HG03460 (cell line): ENCODE data around the gene CELF4.

Source experiments
- ATAC-seq: cut with Tn5 transposase; IDR thresholded peaks from one replicate; pipeline ENCODE4 v1.9.1; 2021; ENCODE audit not compliant: unreplicated experiment

Gene CELF4

DNA sequence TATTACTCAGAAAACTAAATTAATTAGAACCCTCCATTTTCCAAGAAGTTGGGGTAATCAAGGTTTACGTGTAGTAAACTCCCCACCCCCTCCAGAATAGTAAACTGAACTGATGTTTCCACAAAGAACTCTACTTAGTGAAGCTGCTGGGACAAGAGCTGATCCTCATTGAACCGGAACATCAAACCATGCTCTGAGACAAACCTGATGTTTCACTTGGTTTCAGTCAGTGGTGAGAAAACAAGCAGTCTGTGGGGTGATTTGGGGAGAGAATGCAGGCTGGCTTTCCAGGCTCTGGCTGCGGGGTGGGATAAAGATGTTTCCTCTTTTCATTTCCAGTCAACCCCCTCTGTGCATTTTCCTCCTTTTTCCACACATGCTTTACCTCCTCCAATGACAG lies 38.2 kb downstream of the CELF4 start:
- ATAC-seq, result no peak

- no peak for ATAC-seq
Measured at GRCh38 chr18:37525262-37525585, 40.4 kb downstream of the CELF4 start.

- no peak for ATAC-seq
Measured at GRCh38 chr18:37524498-37525261, 40.9 kb downstream of the CELF4 start.

DNA sequence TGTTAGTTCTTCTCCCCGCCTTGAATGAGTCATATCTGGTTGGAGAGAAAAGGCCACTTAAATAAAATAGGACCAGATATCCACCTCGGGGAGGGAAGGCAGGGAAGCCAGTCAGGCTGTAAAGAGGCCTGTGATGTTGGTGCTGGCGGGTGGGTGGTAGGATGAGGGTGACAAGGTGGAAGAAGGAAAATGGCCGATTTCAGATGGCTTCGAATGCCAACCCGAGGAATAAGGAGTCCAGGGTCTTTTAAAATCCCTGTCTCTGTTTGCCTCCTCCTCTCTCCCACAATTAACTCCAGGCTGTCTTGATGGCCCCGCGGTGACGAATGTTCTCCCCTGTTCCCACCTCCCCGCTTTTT lies 41.5 kb downstream of the CELF4 start:
- ATAC-seq, result no peak

DNA sequence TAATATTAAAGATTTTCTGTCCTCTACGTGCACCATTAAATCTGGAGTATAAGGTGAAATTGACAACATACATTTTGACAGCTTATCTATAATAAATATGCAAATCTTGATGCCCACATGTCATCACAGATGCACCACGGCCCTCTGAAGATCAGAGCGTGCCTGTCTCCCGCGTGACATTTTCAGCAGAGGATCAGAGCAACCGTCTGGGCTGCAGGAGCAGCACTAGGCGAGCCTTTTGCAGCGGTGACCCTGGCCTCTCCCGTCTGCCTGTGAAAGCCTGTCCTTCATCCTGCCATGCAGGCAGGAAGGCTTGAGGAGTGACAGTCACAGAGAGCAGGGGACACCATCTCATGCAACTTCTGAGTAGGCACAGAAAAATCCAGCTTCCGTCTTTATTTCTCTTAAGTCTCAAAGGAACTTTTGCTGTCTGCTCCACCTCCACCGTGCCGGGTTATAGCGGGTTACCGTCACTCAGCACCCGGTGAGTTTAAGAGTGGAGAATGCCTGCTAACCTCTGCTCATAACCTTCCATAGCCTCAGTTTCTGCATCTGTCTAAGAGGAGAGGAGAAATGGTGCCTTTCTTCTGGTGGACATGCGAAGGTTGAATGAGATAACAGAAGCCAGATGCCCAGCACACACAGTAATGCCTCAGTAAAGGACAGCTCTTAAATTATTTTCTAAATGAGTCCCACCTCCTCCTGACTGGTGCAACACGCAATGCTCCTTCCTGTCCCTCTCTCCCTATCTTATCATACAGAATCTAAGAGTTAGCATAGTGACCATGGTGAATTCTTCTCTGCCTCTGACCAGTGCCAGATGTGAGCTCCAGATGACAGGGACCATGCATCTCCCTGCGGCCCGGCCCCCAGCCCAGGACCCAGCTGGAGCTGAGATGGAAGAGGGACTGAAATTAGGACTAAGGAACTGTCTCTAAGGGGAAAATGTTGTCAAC lies 43.8 kb downstream of the CELF4 start:
- ATAC-seq, result no peak

DNA sequence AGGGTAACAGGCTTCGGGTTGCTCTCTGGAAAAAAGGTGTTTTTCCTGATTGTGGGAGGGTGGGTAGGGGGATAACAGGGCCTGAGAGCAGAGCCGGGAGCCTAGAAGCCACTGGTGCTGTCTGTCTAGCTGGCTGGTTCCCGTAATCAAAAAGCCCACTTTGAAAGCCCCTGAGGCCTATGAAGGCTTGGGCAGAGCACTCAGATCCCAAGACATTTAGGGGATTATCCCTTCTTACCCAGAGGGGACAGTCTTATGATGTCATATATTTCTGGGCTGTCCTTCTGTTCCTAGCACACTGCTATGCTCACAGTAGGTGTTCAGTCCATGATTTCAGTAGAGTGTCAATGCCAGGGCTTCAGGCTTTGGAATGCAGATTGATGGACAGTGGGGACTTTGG lies 45.1 kb downstream of the CELF4 start:
- no peak for ATAC-seq

DNA sequence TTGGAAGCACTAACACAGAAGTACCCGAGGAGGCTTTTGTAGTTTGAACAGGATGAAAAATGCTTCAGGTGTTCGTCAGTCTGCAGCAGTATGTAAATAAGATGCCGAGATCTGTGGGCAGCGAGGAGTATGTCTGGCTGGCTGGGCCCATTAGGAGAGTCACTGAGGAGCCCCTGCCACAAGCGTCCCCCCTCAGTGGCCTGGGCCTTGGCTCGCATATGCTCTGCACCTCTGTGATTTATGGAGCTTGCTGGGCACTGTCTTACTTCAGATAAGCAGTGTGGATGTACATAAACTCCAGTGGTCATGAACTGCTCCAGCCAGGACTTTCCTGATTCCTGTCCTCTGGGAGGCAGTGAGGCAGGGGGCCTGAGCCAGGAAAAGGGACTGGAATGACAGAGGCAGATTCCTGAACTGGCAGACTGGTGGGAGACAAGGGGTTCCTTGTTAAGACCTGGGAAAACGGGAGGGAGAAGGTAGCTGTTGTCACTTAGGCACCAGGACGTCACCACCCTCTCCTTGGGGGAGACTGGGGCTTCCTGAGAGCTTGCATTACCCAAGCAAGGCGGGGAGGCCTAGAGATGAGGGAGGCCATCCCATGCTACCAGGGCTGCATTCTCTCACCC lies 46.0 kb downstream of the CELF4 start:
- ATAC-seq, result no peak

DNA sequence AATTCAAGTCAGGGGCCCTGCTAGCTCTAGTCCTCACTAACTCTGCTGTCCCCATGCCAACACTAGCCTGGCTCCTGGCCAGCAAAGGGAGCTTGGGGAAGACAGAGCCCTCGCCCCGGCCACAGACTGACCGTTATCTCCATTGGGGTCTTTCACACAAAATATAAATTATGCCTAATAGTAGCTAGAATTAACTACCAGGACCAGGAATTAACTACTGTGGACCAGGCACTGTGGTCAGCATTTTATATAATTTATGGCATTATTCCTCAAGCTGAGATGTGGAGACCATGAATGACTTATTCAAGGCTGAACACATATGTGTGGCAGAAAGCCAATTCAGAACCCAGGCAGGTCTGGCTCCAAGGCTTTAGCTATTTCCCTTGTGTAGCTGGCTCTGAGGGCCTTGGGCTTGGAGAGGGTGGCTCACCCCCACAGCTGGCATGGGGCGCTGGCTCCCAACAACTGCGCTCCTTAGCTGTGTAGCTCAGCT lies 49.2 kb downstream of the CELF4 start:
- no peak for ATAC-seq

- ATAC-seq, result no peak
Measured at GRCh38 chr18:37514953-37515352, 50.6 kb downstream of the CELF4 start.

DNA sequence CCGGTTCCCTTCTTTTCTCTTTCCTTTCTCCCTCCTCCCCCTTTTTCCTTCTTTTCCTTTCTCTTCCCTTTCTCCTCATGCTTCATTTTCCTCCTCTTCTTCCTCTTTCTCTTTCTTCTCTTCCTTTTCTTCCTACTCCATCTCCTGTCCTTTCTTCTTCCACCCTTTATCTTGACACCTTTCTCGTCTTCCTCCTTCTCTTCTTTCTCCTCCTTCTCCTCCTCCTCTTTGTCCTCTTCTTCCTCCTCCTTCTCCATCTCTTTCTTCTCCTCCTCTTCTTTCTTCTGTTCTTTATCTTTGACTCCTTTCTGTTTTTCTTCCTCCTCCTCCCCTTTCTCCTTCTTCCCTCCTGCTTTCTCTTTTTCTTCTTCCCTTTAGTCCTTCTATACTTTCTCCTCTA lies 53.2 kb downstream of the CELF4 start:
- no peak for ATAC-seq

GRCh38 chr18:37511721-37512298 lies 53.8 kb downstream of the CELF4 start:
- ATAC-seq, result no peak

GRCh38 chr18:37509600-37509999 lies 56.0 kb downstream of the CELF4 start:
- ATAC-seq, result no peak

- ATAC-seq, result no peak
Measured at GRCh38 chr18:37508207-37508606, 57.4 kb downstream of the CELF4 start.

DNA sequence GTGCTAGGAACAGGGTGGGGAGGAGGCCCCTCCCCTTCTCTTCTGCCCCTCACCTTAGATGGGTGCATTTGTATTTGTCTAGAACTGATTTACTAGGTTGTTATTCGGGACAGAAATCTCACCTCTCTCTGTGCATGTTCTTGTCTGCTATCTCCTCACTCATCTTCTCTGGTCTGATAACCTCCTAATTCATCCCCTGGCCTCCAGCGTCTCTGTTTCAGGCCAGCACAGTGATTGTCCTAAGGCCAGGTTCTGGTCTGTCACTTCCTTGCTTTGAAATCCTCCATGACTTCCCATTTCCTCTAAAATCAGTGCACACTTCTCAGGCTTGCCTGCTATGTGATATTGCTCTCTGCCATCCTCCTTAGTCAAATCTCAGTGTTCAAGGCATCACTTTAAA lies 58.4 kb downstream of the CELF4 start:
- no peak for ATAC-seq

GRCh38 chr18:37506001-37506400 lies 59.6 kb downstream of the CELF4 start:
- ATAC-seq, result no peak

GRCh38 chr18:37505321-37505720 lies 60.3 kb downstream of the CELF4 start:
- ATAC-seq, result no peak

GRCh38 chr18:37502601-37503000 lies 63.0 kb downstream of the CELF4 start:
- ATAC-seq, result no peak

GRCh38 chr18:37502036-37502435 lies 63.6 kb downstream of the CELF4 start:
- ATAC-seq, result no peak

- no peak for ATAC-seq
Measured at GRCh38 chr18:37501136-37501535, 64.5 kb downstream of the CELF4 start.

DNA sequence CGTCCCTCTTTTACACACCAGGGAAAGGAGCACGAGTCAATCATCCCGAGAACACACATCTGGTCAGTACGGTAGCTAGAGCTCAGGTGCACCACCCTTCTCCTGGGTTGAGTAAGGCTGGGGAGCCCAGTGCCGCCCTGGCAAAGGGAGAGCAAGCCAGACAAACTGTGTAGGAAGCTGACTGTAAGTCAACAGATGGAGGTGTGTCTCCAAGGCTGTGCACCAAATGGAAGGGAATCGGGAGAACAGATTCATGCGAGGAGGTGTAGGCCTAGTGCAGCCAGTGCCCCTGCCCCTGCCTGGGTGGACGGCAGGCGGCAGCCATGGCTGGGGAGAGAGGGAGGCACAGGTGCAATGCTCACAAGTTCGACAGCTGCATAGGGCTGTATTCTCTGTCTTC lies 65.7 kb downstream of the CELF4 start:
- no peak for ATAC-seq

DNA sequence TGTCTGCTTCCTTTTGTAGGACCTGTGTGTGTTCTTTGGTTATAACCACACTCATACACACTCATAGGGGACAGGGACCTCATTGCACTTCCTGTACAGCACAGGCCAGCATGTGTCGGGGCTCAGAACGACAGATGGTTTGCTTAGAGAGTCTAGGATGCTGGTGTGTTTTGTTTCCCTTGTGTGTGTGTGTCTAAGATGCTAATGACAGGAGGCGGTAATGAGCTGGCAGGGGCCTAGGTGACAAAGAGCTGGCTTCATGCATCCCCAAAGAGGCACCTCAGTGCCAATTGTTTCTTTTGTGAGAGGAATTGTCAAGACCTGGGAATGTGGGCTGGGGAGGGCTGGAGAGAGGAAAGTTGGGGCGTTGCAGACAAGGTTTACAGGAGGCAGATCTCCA lies 66.6 kb downstream of the CELF4 start:
- no peak for ATAC-seq
